ENCODE data around the gene NELL1. TPM values are rescaled to one million over a fixed set of nuclear protein-coding genes. Genes with fewer than 3 reads are reported as not detected.

NELL1 gene
- total and polyA plus RNA-seq, 2 donors (not counting 1 experiment from before 2014, with no cell fraction given) = not detected

DNA sequence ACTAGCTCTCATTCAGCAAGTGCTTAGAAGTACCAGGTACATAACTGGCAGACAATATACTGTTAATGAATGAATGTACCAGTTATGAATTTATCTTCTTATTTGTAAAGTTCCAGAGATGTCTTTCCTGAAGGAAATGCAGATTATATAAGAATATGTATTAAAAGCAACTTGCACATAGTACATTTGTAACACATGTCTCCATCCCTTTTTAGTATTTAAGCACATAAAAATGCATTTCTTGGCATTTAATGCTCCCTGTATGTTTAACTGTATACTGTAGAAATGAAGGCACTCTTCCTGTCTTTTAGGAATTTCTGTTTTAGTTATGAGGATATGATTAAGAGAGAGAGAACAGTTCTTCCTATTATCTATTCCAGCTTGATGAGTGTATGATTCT is 241.3 kb downstream of the NELL1 start:
- no peaks in the 10 kb centered on the region for H3K27me3 ChIP-seq (ENCODE audit: control insufficient read depth, insufficient read depth, low read length)
- H3K9ac ChIP-seq (ENCODE audit: insufficient read depth, low read length) = no peak overlapping the region
- no peak overlapping the region for H3K4me3 ChIP-seq (replicated peaks in 1 of 4; ENCODE audit: control extremely low read depth in 1 of 4, insufficient read depth in 1 of 4, low read depth in 3 of 4, low read length in 4 of 4)
- no peaks in the 10 kb centered on the region for H4K20me1 ChIP-seq (ENCODE audit: control insufficient read depth, extremely low read depth, insufficient read depth, low read length)
- H2AFZ ChIP-seq (ENCODE audit: low read length) = no peak overlapping the region
- H3K4me1 ChIP-seq (ENCODE audit: control insufficient read depth, extremely low read depth, insufficient read depth, low read length) = no peaks in the 10 kb centered on the region
- no peak overlapping the region for H3K27ac ChIP-seq (ENCODE audit: insufficient read depth, low read length)
- no peak for DNase-seq (ENCODE audit: low read depth in 2 of 2)
- no peaks in the 10 kb centered on the region for H3K36me3 ChIP-seq (ENCODE audit: control insufficient read depth, insufficient read depth, low read length)
- H3K9me3 ChIP-seq (ENCODE audit: control insufficient read depth, insufficient read depth, low read depth, low read length) = no peaks in the 10 kb centered on the region
- no peak overlapping the region for H3K4me2 ChIP-seq (ENCODE audit: extremely low read depth, insufficient read depth, low read length)
- no peaks in the 10 kb centered on the region for H3K79me2 ChIP-seq (ENCODE audit: control insufficient read depth, insufficient read depth, low read length)
- TF ChIP-seq EZH2 (IDR thresholded peaks at IDR 0.05; ENCODE audit: low read length, missing control alignments) = no peak
- no peak for TF ChIP-seq CTCF (conservative IDR thresholded peaks at IDR 0.05 in 1 of 2, IDR thresholded peaks at IDR 0.05 in 1 of 2; ENCODE audit: low read depth in 1 of 2, low read length in 2 of 2)

DNA sequence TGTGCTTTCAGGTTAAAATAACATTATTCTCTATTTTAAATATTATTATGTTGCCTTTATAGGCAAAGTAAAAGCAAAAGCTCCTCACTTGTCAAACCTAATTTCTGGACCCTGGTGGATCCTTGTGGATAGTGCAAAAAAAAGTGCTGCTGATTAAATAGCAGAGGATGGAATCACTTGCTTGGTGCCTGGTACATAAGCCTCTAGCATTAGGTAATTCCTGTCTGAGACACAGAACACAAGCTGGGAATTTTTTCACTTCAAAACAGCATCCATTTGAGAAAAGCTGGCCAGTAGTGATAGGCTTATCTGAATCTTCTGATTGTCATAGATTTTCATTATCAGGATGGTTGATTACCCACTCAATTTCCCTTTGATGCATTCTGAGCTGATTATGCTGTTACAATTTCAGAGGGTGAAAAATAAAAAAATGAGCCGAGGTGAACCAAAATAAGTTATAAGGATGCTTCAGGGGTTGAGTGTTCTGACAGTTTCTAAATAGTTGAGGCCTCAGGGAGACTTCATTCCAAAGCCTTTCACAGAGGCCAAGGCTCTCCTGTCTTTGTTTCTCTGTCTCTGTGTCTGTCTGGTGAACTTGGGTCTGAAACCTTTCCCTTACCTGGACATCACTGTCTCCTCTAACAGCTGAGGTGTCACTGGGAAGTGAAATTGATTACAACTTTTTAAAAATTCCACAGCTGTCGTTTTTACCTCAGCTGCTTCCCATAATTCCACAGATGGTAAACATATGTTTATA is 242.9 kb downstream of the NELL1 start:
- TF ChIP-seq CTCF (conservative IDR thresholded peaks at IDR 0.05 in 1 of 2, IDR thresholded peaks at IDR 0.05 in 1 of 2; ENCODE audit: low read depth in 1 of 2, low read length in 2 of 2) = no peak
- no peaks in the 10 kb centered on the region for H3K36me3 ChIP-seq (ENCODE audit: control insufficient read depth, insufficient read depth, low read length)
- DNase-seq (ENCODE audit: low read depth in 2 of 2) = no peak
- no peaks in the 10 kb centered on the region for H3K27me3 ChIP-seq (ENCODE audit: control insufficient read depth, insufficient read depth, low read length)
- no peak overlapping the region for H3K9ac ChIP-seq (ENCODE audit: insufficient read depth, low read length)
- H3K4me3 ChIP-seq (replicated peaks in 1 of 4; ENCODE audit: control extremely low read depth in 1 of 4, insufficient read depth in 1 of 4, low read depth in 3 of 4, low read length in 4 of 4) = no peak overlapping the region
- no peaks in the 10 kb centered on the region for H4K20me1 ChIP-seq (ENCODE audit: control insufficient read depth, extremely low read depth, insufficient read depth, low read length)
- no peaks in the 10 kb centered on the region for H3K4me1 ChIP-seq (ENCODE audit: control insufficient read depth, extremely low read depth, insufficient read depth, low read length)
- no peak overlapping the region for H3K27ac ChIP-seq (ENCODE audit: insufficient read depth, low read length)
- no peaks in the 10 kb centered on the region for H3K79me2 ChIP-seq (ENCODE audit: control insufficient read depth, insufficient read depth, low read length)
- H2AFZ ChIP-seq (ENCODE audit: low read length) = no peak overlapping the region
- H3K4me2 ChIP-seq (ENCODE audit: extremely low read depth, insufficient read depth, low read length) = no peak overlapping the region
- H3K9me3 ChIP-seq (ENCODE audit: control insufficient read depth, insufficient read depth, low read depth, low read length) = no peaks in the 10 kb centered on the region

DNA sequence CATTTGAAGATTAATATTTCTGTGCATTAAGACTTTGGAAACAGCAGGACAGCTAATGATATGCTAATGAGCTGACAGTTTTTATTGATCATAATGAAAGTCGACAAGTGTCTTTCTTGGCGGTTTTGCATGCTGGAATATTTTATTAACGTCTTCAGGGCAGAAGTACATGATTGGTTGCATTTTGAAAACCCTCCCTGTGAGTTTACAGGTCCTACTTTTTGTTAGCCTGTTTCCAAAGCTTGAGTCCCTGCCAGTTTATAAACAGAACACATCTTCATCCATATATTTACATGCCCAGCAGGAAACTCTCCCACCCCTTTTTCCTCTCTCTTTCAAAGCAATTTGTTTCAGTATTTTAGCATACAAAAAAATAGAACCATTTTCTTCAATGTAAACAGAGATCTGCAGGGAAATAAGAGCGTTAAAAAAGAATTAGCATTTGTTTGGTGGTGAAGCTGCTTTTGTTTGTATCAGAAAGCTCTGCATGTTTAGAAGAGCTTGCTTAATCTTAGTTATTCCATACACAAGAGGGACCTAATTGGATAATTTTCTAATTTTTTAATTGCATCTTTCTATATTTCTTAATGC is 243.6 kb downstream of the NELL1 start:
- Histone ChIP-seq H3K79me2 (ENCODE audit: control insufficient read depth, insufficient read depth, low read length) (no peaks in the 10 kb centered on the region), H3K27me3 (ENCODE audit: control insufficient read depth, insufficient read depth, low read length) (no peaks in the 10 kb centered on the region), H3K4me1 (ENCODE audit: control insufficient read depth, extremely low read depth, insufficient read depth, low read length) (no peaks in the 10 kb centered on the region), H3K4me3 (replicated peaks in 1 of 4; ENCODE audit: control extremely low read depth in 1 of 4, insufficient read depth in 1 of 4, low read depth in 3 of 4, low read length in 4 of 4) (no peak overlapping the region), H3K4me2 (ENCODE audit: extremely low read depth, insufficient read depth, low read length) (no peak overlapping the region), H3K9ac (ENCODE audit: insufficient read depth, low read length) (no peak overlapping the region), H3K27ac (ENCODE audit: insufficient read depth, low read length) (no peak overlapping the region), H3K9me3 (ENCODE audit: control insufficient read depth, insufficient read depth, low read depth, low read length) (no peaks in the 10 kb centered on the region), H4K20me1 (ENCODE audit: control insufficient read depth, extremely low read depth, insufficient read depth, low read length) (no peaks in the 10 kb centered on the region), H3K36me3 (ENCODE audit: control insufficient read depth, insufficient read depth, low read length) (no peaks in the 10 kb centered on the region), H2AFZ (ENCODE audit: low read length) (no peak overlapping the region)
- TF ChIP-seq CTCF (conservative IDR thresholded peaks at IDR 0.05 in 1 of 2, IDR thresholded peaks at IDR 0.05 in 1 of 2; ENCODE audit: low read depth in 1 of 2, low read length in 2 of 2) (no peak), EZH2 (IDR thresholded peaks at IDR 0.05; ENCODE audit: low read length, missing control alignments) (no peak)
- no peak for DNase-seq (ENCODE audit: low read depth in 2 of 2)
